ES-I3 (cell line): ENCODE results near the gene AMDHD2.

Experiments
- H3K36me3 ChIP-seq: 2 replicates; pipeline ENCODE4 v1.6.1; 2013; ENCODE audit warnings: mild to moderate bottlenecking, low read length, control low read depth, moderate library complexity; ENCODE audit not compliant: insufficient read depth
- H3K4me1 ChIP-seq: 2 replicates; pipeline ENCODE4 v1.6.1; 2013; ENCODE audit warnings: mild to moderate bottlenecking, control low read depth, low read length; ENCODE audit not compliant: insufficient read depth
- H3K9ac ChIP-seq: 2 replicates; pipeline ENCODE4 v1.6.1; 2013; ENCODE audit warnings: low read depth, mild to moderate bottlenecking, low read length, moderate library complexity
- H3K9me3 ChIP-seq: 2 replicates; pipeline ENCODE4 v1.6.1; 2013; ENCODE audit warnings: mild to moderate bottlenecking, low read length, moderate library complexity; ENCODE audit not compliant: control insufficient read depth, insufficient read depth

The AMDHD2 gene

GRCh38 chr16:2489581-2489980 is 30.6 kb upstream of the AMDHD2 start:
- no peaks in the 10 kb centered on the region; the same call in 1 of the 2 replicates for H3K4me1 ChIP-seq
- no peak overlapping the region for H3K9ac ChIP-seq
- H3K9me3 ChIP-seq, result no peaks in the 10 kb centered on the region
- no peaks in the 10 kb centered on the region for H3K36me3 ChIP-seq

GRCh38 chr16:2490190-2491105 is 29.7 kb upstream of the AMDHD2 start:
- no peaks in the 10 kb centered on the region for H3K36me3 ChIP-seq
- H3K9me3 ChIP-seq, result no peaks in the 10 kb centered on the region
- no peak overlapping the region for H3K9ac ChIP-seq
- no peaks in the 10 kb centered on the region; the same call in 1 of the 2 replicates for H3K4me1 ChIP-seq

- no peak overlapping the region for H3K9ac ChIP-seq
- H3K9me3 ChIP-seq, result no peaks in the 10 kb centered on the region
- H3K4me1 ChIP-seq, result no peaks in the 10 kb centered on the region; the same call in 1 of the 2 replicates
- H3K36me3 ChIP-seq, result no peaks in the 10 kb centered on the region
Observed at GRCh38 chr16:2492292-2492691, 27.9 kb upstream of the AMDHD2 start.

- H3K4me1 ChIP-seq, result no peaks in the 10 kb centered on the region
- no peak overlapping the region for H3K9ac ChIP-seq
- no peaks in the 10 kb centered on the region for H3K9me3 ChIP-seq
- no peaks in the 10 kb centered on the region for H3K36me3 ChIP-seq
Observed at GRCh38 chr16:2493605-2494004, 26.6 kb upstream of the AMDHD2 start.

- H3K9me3 ChIP-seq, result no peaks in the 10 kb centered on the region
- no peaks in the 10 kb centered on the region for H3K4me1 ChIP-seq
- no peak overlapping the region for H3K9ac ChIP-seq
- no peaks in the 10 kb centered on the region for H3K36me3 ChIP-seq
Observed at GRCh38 chr16:2494616-2495015, 25.6 kb upstream of the AMDHD2 start.

GRCh38 chr16:2495041-2495440 is 25.1 kb upstream of the AMDHD2 start:
- Histone ChIP-seq H3K4me1 (no peaks in the 10 kb centered on the region), H3K36me3 (no peaks in the 10 kb centered on the region), H3K9me3 (no peaks in the 10 kb centered on the region), H3K9ac (no peak overlapping the region)

- Histone ChIP-seq H3K4me1 (no peaks in the 10 kb centered on the region), H3K9ac (no peak overlapping the region), H3K9me3 (no peaks in the 10 kb centered on the region), H3K36me3 (no peaks in the 10 kb centered on the region)
Observed at GRCh38 chr16:2496223-2497115, 23.7 kb upstream of the AMDHD2 start.

GRCh38 chr16:2497116-2497630 is 23.0 kb upstream of the AMDHD2 start:
- Histone ChIP-seq H3K4me1 (peaks cover 6% of the 10 kb centered on the region; the same call in 1 of the 2 replicates), H3K9ac (no peak overlapping the region), H3K9me3 (no peaks in the 10 kb centered on the region), H3K36me3 (no peaks in the 10 kb centered on the region)

GRCh38 chr16:2497695-2498484 is 22.3 kb upstream of the AMDHD2 start:
- no peaks in the 10 kb centered on the region for H3K36me3 ChIP-seq
- H3K9ac ChIP-seq, result no peak overlapping the region
- peaks cover 9% of the 10 kb centered on the region; the same call in 1 of the 2 replicates for H3K4me1 ChIP-seq
- H3K9me3 ChIP-seq, result no peaks in the 10 kb centered on the region

- Histone ChIP-seq H3K9me3 (no peaks in the 10 kb centered on the region), H3K9ac (no peak overlapping the region), H3K4me1 (peaks cover 9% of the 10 kb centered on the region; the same call in 1 of the 2 replicates), H3K36me3 (no peaks in the 10 kb centered on the region)
Observed at GRCh38 chr16:2498531-2499253, 21.5 kb upstream of the AMDHD2 start.

GRCh38 chr16:2499454-2499853 is 20.7 kb upstream of the AMDHD2 start:
- Histone ChIP-seq H3K9me3 (no peaks in the 10 kb centered on the region), H3K4me1 (peaks cover 9% of the 10 kb centered on the region; the same call in 1 of the 2 replicates), H3K9ac (no peak overlapping the region), H3K36me3 (no peaks in the 10 kb centered on the region)

GRCh38 chr16:2499890-2500429 is 20.2 kb upstream of the AMDHD2 start:
- Histone ChIP-seq H3K9me3 (no peaks in the 10 kb centered on the region), H3K4me1 (peaks cover 9% of the 10 kb centered on the region; the same call in 1 of the 2 replicates), H3K36me3 (no peaks in the 10 kb centered on the region), H3K9ac (no peak overlapping the region)

- Histone ChIP-seq H3K9ac (no peak overlapping the region), H3K36me3 (no peaks in the 10 kb centered on the region), H3K4me1 (peaks cover 9% of the 10 kb centered on the region; the same call in 1 of the 2 replicates), H3K9me3 (no peaks in the 10 kb centered on the region)
Observed at GRCh38 chr16:2500430-2500917, 19.7 kb upstream of the AMDHD2 start.
